Lower leg skin (tissue), 3 donors: ENCODE measurements around the gene COQ9.

Source experiments
- POLR2A ChIP-seq, 2 donors: fragments of 450-650 bp; IDR thresholded peaks; one replicate each; pipeline ENCODE4 v1.6.1; 2016 to 2017; ENCODE audit warnings: antibody characterized with exemption in 2 of 2, mild to moderate bottlenecking in 1 of 2, moderate library complexity in 1 of 2
- TF ChIP-seq, protein P1 (sequence below), 3 donors: fragments of 450-650 bp; IDR thresholded peaks; one replicate each; pipeline ENCODE4 v1.5.1; 2016; ENCODE audit warnings: antibody characterized with exemption in 3 of 3, mild to moderate bottlenecking in 3 of 3, moderate library complexity in 2 of 3

DNA sequence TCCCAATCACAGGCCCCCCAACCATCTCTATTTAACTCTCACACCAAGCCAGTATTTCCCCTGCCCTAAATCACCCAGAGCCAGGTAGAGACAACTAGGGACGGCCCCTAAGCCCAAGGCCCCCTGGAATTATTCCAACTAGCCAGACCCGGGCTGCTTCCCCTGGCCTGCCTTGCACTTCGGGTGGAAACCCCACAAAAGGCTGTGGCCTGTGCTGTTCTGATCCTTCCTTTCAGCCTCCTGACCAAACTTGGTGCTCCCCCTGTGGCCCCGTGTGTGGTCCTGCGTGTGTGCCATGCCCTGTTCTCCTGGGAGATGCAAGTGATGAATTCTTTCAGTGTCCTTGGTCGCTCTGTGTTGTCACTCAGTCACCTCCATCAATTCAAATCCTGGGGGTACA, 27.8 kb upstream of the COQ9 start:
- TF ChIP-seq, protein P1, sequence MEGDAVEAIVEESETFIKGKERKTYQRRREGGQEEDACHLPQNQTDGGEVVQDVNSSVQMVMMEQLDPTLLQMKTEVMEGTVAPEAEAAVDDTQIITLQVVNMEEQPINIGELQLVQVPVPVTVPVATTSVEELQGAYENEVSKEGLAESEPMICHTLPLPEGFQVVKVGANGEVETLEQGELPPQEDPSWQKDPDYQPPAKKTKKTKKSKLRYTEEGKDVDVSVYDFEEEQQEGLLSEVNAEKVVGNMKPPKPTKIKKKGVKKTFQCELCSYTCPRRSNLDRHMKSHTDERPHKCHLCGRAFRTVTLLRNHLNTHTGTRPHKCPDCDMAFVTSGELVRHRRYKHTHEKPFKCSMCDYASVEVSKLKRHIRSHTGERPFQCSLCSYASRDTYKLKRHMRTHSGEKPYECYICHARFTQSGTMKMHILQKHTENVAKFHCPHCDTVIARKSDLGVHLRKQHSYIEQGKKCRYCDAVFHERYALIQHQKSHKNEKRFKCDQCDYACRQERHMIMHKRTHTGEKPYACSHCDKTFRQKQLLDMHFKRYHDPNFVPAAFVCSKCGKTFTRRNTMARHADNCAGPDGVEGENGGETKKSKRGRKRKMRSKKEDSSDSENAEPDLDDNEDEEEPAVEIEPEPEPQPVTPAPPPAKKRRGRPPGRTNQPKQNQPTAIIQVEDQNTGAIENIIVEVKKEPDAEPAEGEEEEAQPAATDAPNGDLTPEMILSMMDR (IDR thresholded peaks at IDR 0.05) = no peak
- no peak for TF ChIP-seq POLR2A (IDR thresholded peaks at IDR 0.05)
